H9 (cell line): ENCODE measurements around the gene CUEDC1. TPM values are rescaled to one million over a fixed set of nuclear protein-coding genes. Genes with fewer than 3 reads are reported as not detected.
A peak's percentile ranks its signal among the peaks of the same experiment; 100 is the strongest.

Experiments used
- DNase-seq: peaks from one replicate; pipeline ENCODE4 v3.0.0-alpha.2; 2017
- H2AFZ ChIP-seq: one replicate; pipeline ENCODE4 v1.6.1; 2013; ENCODE audit warnings: mild to moderate bottlenecking, low read length, control low read depth, moderate library complexity
- H2AK5ac ChIP-seq: 2 replicates; pipeline ENCODE4 v1.6.1; 2013; ENCODE audit warnings: low read length, control low read depth, mixed read lengths; ENCODE audit not compliant: insufficient read length
- H2BK120ac ChIP-seq: one replicate; pipeline ENCODE4 v1.6.1; 2013; ENCODE audit warnings: low read depth, mild to moderate bottlenecking, low read length, control low read depth, inconsistent platforms; ENCODE audit not compliant: poor library complexity, severe bottlenecking
- H2BK12ac ChIP-seq: 2 replicates; pipeline ENCODE4 v1.6.1; 2013; ENCODE audit warnings: low read length, control low read depth, mixed read lengths, low read depth; ENCODE audit not compliant: insufficient read length
- H2BK15ac ChIP-seq: 2 replicates; pipeline ENCODE4 v1.6.1; 2013; ENCODE audit warnings: low read depth, low read length, control low read depth
- H2BK20ac ChIP-seq: one replicate; pipeline ENCODE4 v1.6.1; 2013; ENCODE audit warnings: low read depth, mild to moderate bottlenecking, low read length, control low read depth, inconsistent platforms; ENCODE audit not compliant: poor library complexity, severe bottlenecking
- H2BK5ac ChIP-seq: 2 replicates; pipeline ENCODE4 v1.6.1; 2013; ENCODE audit warnings: low read length, control low read depth, mixed read lengths; ENCODE audit not compliant: insufficient read length
- H3K14ac ChIP-seq: 2 replicates; pipeline ENCODE4 v1.6.1; 2013; ENCODE audit warnings: low read length, control low read depth; ENCODE audit not compliant: insufficient read depth
- H3K18ac ChIP-seq: 2 replicates; pipeline ENCODE4 v1.6.1; 2013; ENCODE audit warnings: low read depth, mild to moderate bottlenecking, mixed read lengths, low read length, control low read depth; ENCODE audit not compliant: insufficient read length
- H3K23ac ChIP-seq: 2 replicates; pipeline ENCODE4 v1.6.1; 2013; ENCODE audit warnings: low read length, control low read depth, mixed read lengths, low read depth; ENCODE audit not compliant: insufficient read length
- H3K23me2 ChIP-seq: 2 replicates; pipeline ENCODE4 v1.6.1; 2013; ENCODE audit warnings: low read depth, mild to moderate bottlenecking, mixed read lengths, low read length, control low read depth; ENCODE audit not compliant: insufficient read length, poor library complexity, severe bottlenecking
- H3K27ac ChIP-seq: 2 replicates; pipeline ENCODE4 v1.5.1; 2013; ENCODE audit warnings: low read length, control low read depth, mixed read lengths, low read depth; ENCODE audit not compliant: insufficient read length
- H3K27me3 ChIP-seq: 2 replicates; pipeline ENCODE4 v1.6.1; 2013; ENCODE audit warnings: low read length, control low read depth, inconsistent platforms; ENCODE audit not compliant: insufficient read depth
- H3K4ac ChIP-seq: 2 replicates; pipeline ENCODE4 v1.6.1; 2013; ENCODE audit warnings: low read depth, mild to moderate bottlenecking, control low read depth, inconsistent platforms, low read length, moderate library complexity
- H3K4me1 ChIP-seq: 2 replicates; pipeline ENCODE4 v1.6.1; 2013; ENCODE audit warnings: low read length, control low read depth, inconsistent platforms; ENCODE audit not compliant: insufficient read depth
- H3K4me2 ChIP-seq: 2 replicates; pipeline ENCODE4 v1.6.1; 2013; ENCODE audit warnings: low read length, control low read depth, mixed read lengths; ENCODE audit not compliant: insufficient read length, insufficient read depth
- H3K56ac ChIP-seq: 2 replicates; pipeline ENCODE4 v1.6.1; 2013; ENCODE audit warnings: low read depth, mild to moderate bottlenecking, mixed read lengths, low read length, control low read depth; ENCODE audit not compliant: insufficient read length
- H3K79me1 ChIP-seq: 2 replicates; pipeline ENCODE4 v1.6.1; 2013; ENCODE audit warnings: low read depth, mild to moderate bottlenecking, moderate library complexity, low read length, control low read depth, inconsistent platforms; ENCODE audit not compliant: insufficient read depth, poor library complexity, severe bottlenecking
- H3K79me2 ChIP-seq: 2 replicates; pipeline ENCODE4 v1.6.1; 2013; ENCODE audit warnings: low read length, control low read depth, inconsistent platforms; ENCODE audit not compliant: insufficient read depth
- H3K9ac ChIP-seq: 2 replicates; pipeline ENCODE4 v1.6.1; 2013; ENCODE audit warnings: low read length, control low read depth, mixed read lengths; ENCODE audit not compliant: insufficient read length; ENCODE audit errors: extremely low read depth
- H3K9me3 ChIP-seq: one replicate; pipeline ENCODE4 v1.6.1; 2013; ENCODE audit warnings: low read depth, low read length, inconsistent platforms; ENCODE audit not compliant: control insufficient read depth
- H3T11ph ChIP-seq: one replicate; pipeline ENCODE4 v1.6.1; 2013; ENCODE audit warnings: mild to moderate bottlenecking, low read length, control low read depth, inconsistent platforms
- H4K20me1 ChIP-seq: one replicate; pipeline ENCODE4 v1.6.1; 2013; ENCODE audit not compliant: control insufficient read depth, insufficient read length, insufficient read depth
- H4K5ac ChIP-seq: 2 replicates; pipeline ENCODE4 v1.6.1; 2013; ENCODE audit warnings: low read depth, mild to moderate bottlenecking, mixed read lengths, low read length, control low read depth; ENCODE audit not compliant: insufficient read length
- H4K8ac ChIP-seq: replicated peaks from 2 replicates; pipeline ENCODE4 v1.6.1; 2013; ENCODE audit warnings: low read length, control low read depth, mixed read lengths, low read depth; ENCODE audit not compliant: insufficient read length
- H4K91ac ChIP-seq: 2 replicates; pipeline ENCODE4 v1.6.1; 2013; ENCODE audit warnings: low read depth, mild to moderate bottlenecking, moderate library complexity, mixed read lengths, low read length, control low read depth; ENCODE audit not compliant: insufficient read length
- H3K27ac Mint-ChIP-seq, 3 experiments: 2 replicates in 2 of 3; 3 replicates in 1 of 3; pipeline ENCODE4 v1.8.0; 2020 to 2021; ENCODE audit warnings: mixed read lengths in 3 of 3, mild to moderate bottlenecking in 1 of 3, moderate library complexity in 1 of 3
- H3K27me3 Mint-ChIP-seq: 2 replicates; pipeline ENCODE4 v1.8.0; 2021; ENCODE audit warnings: low read depth, mild to moderate bottlenecking, moderate library complexity, mixed read lengths
- H3K36me3 Mint-ChIP-seq, 3 experiments: 2 replicates in 2 of 3; 3 replicates in 1 of 3; pipeline ENCODE4 v1.8.0; 2020 to 2021; ENCODE audit warnings: low read depth in 3 of 3, mixed read lengths in 3 of 3; ENCODE audit not compliant: insufficient read depth in 1 of 3
- H3K4me1 Mint-ChIP-seq, 2 experiments: 2 replicates each; pipeline ENCODE4 v1.8.0; 2020; ENCODE audit warnings: mixed read lengths in 2 of 2
- H3K4me3 Mint-ChIP-seq, 2 experiments: 2 replicates in 1 of 2; 3 replicates in 1 of 2; pipeline ENCODE4 v1.8.0; 2020 to 2021; ENCODE audit warnings: mild to moderate bottlenecking in 2 of 2, mixed read lengths in 2 of 2, moderate library complexity in 1 of 2
- H3K9me3 Mint-ChIP-seq, 2 experiments: 2 replicates in 1 of 2; 3 replicates in 1 of 2; pipeline ENCODE4 v1.8.0; 2020; ENCODE audit warnings: mild to moderate bottlenecking in 2 of 2, mixed read lengths in 2 of 2, moderate library complexity in 1 of 2
- CTCF ChIP-seq: fragments of 200-600 bp; sonication (generic); conservative IDR thresholded peaks from 3 replicates; pipeline ENCODE4 v1.8.0; 2021; ENCODE audit warnings: antibody characterized with exemption, mild to moderate bottlenecking
- WGBS: extraction: QIAGEN DNeasy Blood & Tissue Kit; methylation state at CpG from one replicate; pipeline ENCODE4 v1.1.7; 2013; ENCODE audit warnings: missing lambda C conversion rate, low lambda C conversion rate, mixed read lengths; ENCODE audit not compliant: insufficient read length; ENCODE audit errors: extremely low coverage; 5-methylcytosine and 5-hydroxymethylcytosine counted together
- total RNA-seq: library from RNA; stranded (reverse); gene quantifications from 2 replicates; pipeline ENCODE4 v1.2.1, GENCODE V29; 2021

Gene CUEDC1
- total RNA-seq, 1 experiment from 2014 or later: 7.3 TPM

GRCh38 chr17:58002973-58003372 lies 47.8 kb upstream of the CUEDC1 start:
- H3K23ac ChIP-seq: no peak overlapping the region
- no peak overlapping the region for H3K18ac ChIP-seq
- H2BK12ac ChIP-seq: no peak overlapping the region
- no peaks in the 10 kb centered on the region for H4K20me1 ChIP-seq
- H3K14ac ChIP-seq: no peak overlapping the region
- peak overlapping the region; percentile 2 to 71; a peak in 4 of 5 replicates for H3K4me3 Mint-ChIP-seq
- no peak overlapping the region for H4K91ac ChIP-seq
- peak overlapping the region in 1 of 3 experiments; percentile 81; a peak in 2 of 7 replicates for H3K27ac Mint-ChIP-seq
- no peaks in the 10 kb centered on the region for H3K79me1 ChIP-seq
- H3K56ac ChIP-seq: no peak overlapping the region
- H2AK5ac ChIP-seq: no peak overlapping the region
- peaks cover 22% of the 10 kb centered on the region for H3K79me2 ChIP-seq
- no peaks in the 10 kb centered on the region for H3K27me3 ChIP-seq
- no peak overlapping the region for H3K4ac ChIP-seq
- peaks cover 7% of the 10 kb centered on the region for H3K23me2 ChIP-seq
- peaks cover 28 to 39% of the 10 kb centered on the region in 2 experiments for H3K4me1 Mint-ChIP-seq
- no peak overlapping the region for H3K27ac ChIP-seq
- H2AFZ ChIP-seq: no peak overlapping the region
- H3K27me3 Mint-ChIP-seq: peaks cover 3% of the 10 kb centered on the region; the same call in 1 of the 2 replicates
- H3K36me3 Mint-ChIP-seq: peaks cover 46 to 79% (median 67%) of the 10 kb centered on the region in 3 experiments
- TF ChIP-seq CTCF: no peak
- no peak for DNase-seq
- H3T11ph ChIP-seq: no peak overlapping the region
- H2BK15ac ChIP-seq: no peak overlapping the region
- no peak overlapping the region for H4K5ac ChIP-seq
- H2BK20ac ChIP-seq: no peak overlapping the region
- H4K8ac ChIP-seq: no peak overlapping the region
- H3K4me1 ChIP-seq: peaks cover 3% of the 10 kb centered on the region; the same call in 1 of the 2 replicates
- no peak overlapping the region for H2BK120ac ChIP-seq
- no peak overlapping the region for H3K9ac ChIP-seq
- no peak overlapping the region for H2BK5ac ChIP-seq
- no CpG with 5 or more reads among the region's 2 CpGs for WGBS
- peaks cover 3 to 9% of the 10 kb centered on the region in 2 experiments; a peak in 2 of 5 replicates for H3K9me3 Mint-ChIP-seq
- no peak overlapping the region for H3K4me2 ChIP-seq
- no peaks in the 10 kb centered on the region for H3K9me3 ChIP-seq
